IMR-90 (cell line): ENCODE measurements around the gene ZBTB4. TPM values are rescaled to one million over a fixed set of nuclear protein-coding genes. Genes with fewer than 3 reads are reported as not detected.

Experiments
- ATAC-seq: fragments of 200-7000 bp; cut with Tn5 transposase; 2 replicates; pipeline ENCODE4 v1.9.1; 2020; ENCODE audit warnings: low read depth, mild to moderate bottlenecking, moderate library complexity
- BruUV-seq: library from RNA; stranded (reverse); fragments of 400-500 nt; replicated peaks from 2 replicates; lab custom pipeline; 2021; lab: Mats Ljungman, UMichigan
- CTCF ChIA-PET: fragments of 300-600 bp; formaldehyde crosslinking; extraction: SDS; loops from one replicate; lab custom pipeline; 2021; ENCODE audit warnings: antibody characterized with exemption; lab: Yijun Ruan, JAX
- POLR2A ChIA-PET: fragments of 300-600 bp; sonication (Branson Sonifier 250); formaldehyde crosslinking; loops from one replicate; lab custom pipeline; 2022; ENCODE audit warnings: antibody characterized with exemption; ENCODE audit not compliant: unreplicated experiment; lab: Charles Lee
- DNase-seq: peaks from one replicate; pipeline ENCODE4 v3.0.0; 2013
- H2AFZ ChIP-seq: replicated peaks from 2 replicates; pipeline ENCODE3; 2013; ENCODE audit warnings: low read length, mild to moderate bottlenecking; ENCODE audit not compliant: poor library complexity
- H2AK5ac ChIP-seq: 2 replicates; pipeline ENCODE4 v1.6.1; 2013; ENCODE audit warnings: low read depth, low read length, inconsistent platforms
- H2AK9ac ChIP-seq: replicated peaks from 2 replicates; pipeline ENCODE3; 2013; ENCODE audit warnings: mild to moderate bottlenecking, low read depth, low read length, moderate library complexity; ENCODE audit not compliant: poor library complexity
- H2BK120ac ChIP-seq: 2 replicates; pipeline ENCODE4 v1.6.1; 2013; ENCODE audit warnings: low read depth, low read length, inconsistent platforms
- H2BK15ac ChIP-seq: 3 replicates; pipeline ENCODE4 v1.6.1; 2013; ENCODE audit warnings: low read depth, low read length, inconsistent platforms
- H2BK20ac ChIP-seq: 2 replicates; pipeline ENCODE4 v1.6.1; 2013; ENCODE audit warnings: low read depth, mild to moderate bottlenecking, inconsistent platforms, low read length, moderate library complexity
- H2BK5ac ChIP-seq: 2 replicates; pipeline ENCODE4 v1.6.1; 2013; ENCODE audit warnings: mild to moderate bottlenecking, low read depth, low read length, inconsistent platforms; ENCODE audit not compliant: poor library complexity, severe bottlenecking
- H3K14ac ChIP-seq: replicated peaks from 2 replicates; pipeline ENCODE4 v1.6.1; 2013; ENCODE audit warnings: low read depth, low read length, inconsistent platforms
- H3K18ac ChIP-seq: 2 replicates; pipeline ENCODE4 v1.6.1; 2013; ENCODE audit warnings: low read depth, low read length, control low read depth
- H3K23ac ChIP-seq: 2 replicates; pipeline ENCODE4 v1.6.1; 2013; ENCODE audit warnings: low read depth, low read length, inconsistent platforms
- H3K27ac ChIP-seq: 2 replicates; pipeline ENCODE4 v1.5.1; 2013; ENCODE audit warnings: mild to moderate bottlenecking, control low read depth, low read length; ENCODE audit not compliant: insufficient read depth
- H3K27me3 ChIP-seq: 2 replicates; pipeline ENCODE4 v1.6.1; 2013; ENCODE audit warnings: low read length; ENCODE audit not compliant: control insufficient read depth, insufficient read depth
- H3K36me3 ChIP-seq: 2 replicates; pipeline ENCODE4 v1.6.1; 2013; ENCODE audit warnings: low read length, mixed read lengths; ENCODE audit not compliant: control insufficient read depth, insufficient read depth
- H3K4ac ChIP-seq: 2 replicates; pipeline ENCODE4 v1.6.1; 2013; ENCODE audit warnings: low read depth, low read length, inconsistent platforms
- H3K4me1 ChIP-seq: 2 replicates; pipeline ENCODE4 v1.6.1; 2013; ENCODE audit warnings: low read length, mixed read lengths; ENCODE audit not compliant: control insufficient read depth, insufficient read depth
- H3K4me2 ChIP-seq: 2 replicates; pipeline ENCODE4 v1.6.1; 2013; ENCODE audit warnings: low read depth, mild to moderate bottlenecking, control low read depth, low read length, moderate library complexity
- H3K4me3 ChIP-seq: 2 replicates; pipeline ENCODE4 v1.5.1; 2013; ENCODE audit warnings: low read depth, mild to moderate bottlenecking, control low read depth, low read length, moderate library complexity; ENCODE audit not compliant: insufficient read depth
- H3K56ac ChIP-seq: 2 replicates; pipeline ENCODE4 v1.6.1; 2013; ENCODE audit warnings: low read length, inconsistent platforms; ENCODE audit not compliant: insufficient read depth; ENCODE audit errors: extremely low read depth
- H3K79me1 ChIP-seq, 2 experiments: 2 replicates each; pipeline ENCODE4 v1.6.1; 2013; ENCODE audit warnings: low read length in 2 of 2, inconsistent platforms in 1 of 2, low read depth in 1 of 2
- H3K9ac ChIP-seq: 2 replicates; pipeline ENCODE4 v1.6.1; 2013; ENCODE audit warnings: low read depth, low read length, control low read depth
- H3K9me1 ChIP-seq: 2 replicates; pipeline ENCODE4 v1.6.1; 2013; ENCODE audit warnings: low read length, inconsistent platforms; ENCODE audit not compliant: insufficient read depth
- H3K9me3 ChIP-seq: 2 replicates; pipeline ENCODE4 v1.6.1; 2013; ENCODE audit warnings: low read length; ENCODE audit not compliant: control insufficient read depth, insufficient read depth
- H4K20me1 ChIP-seq: 2 replicates; pipeline ENCODE4 v1.6.1; 2013; ENCODE audit warnings: low read length, inconsistent platforms; ENCODE audit not compliant: insufficient read depth
- H4K5ac ChIP-seq: 2 replicates; pipeline ENCODE4 v1.6.1; 2013; ENCODE audit warnings: mild to moderate bottlenecking, low read depth, low read length, control low read depth
- H4K8ac ChIP-seq, 2 experiments: 2 replicates each; pipeline ENCODE4 v1.6.1; 2013; ENCODE audit warnings: low read depth in 2 of 2, low read length in 2 of 2, control low read depth in 1 of 2, inconsistent platforms in 1 of 2
- H4K91ac ChIP-seq: 2 replicates; pipeline ENCODE4 v1.6.1; 2013; ENCODE audit warnings: low read depth, low read length, inconsistent platforms; ENCODE audit not compliant: insufficient read depth
- BHLHE40 ChIP-seq: fragments of 150-350 bp; IDR thresholded peaks from 2 replicates; pipeline ENCODE4 v1.6.1; 2016; ENCODE audit warnings: mild to moderate bottlenecking, low read depth, low read length
- CEBPB ChIP-seq: IDR thresholded peaks from 2 replicates; pipeline ENCODE4 v1.6.1; 2012; ENCODE audit warnings: low read depth, low read length, improper control_type of control experiment
- FOS ChIP-seq: fragments of 150-350 bp; IDR thresholded peaks from 2 replicates; pipeline ENCODE4 v1.6.1; 2016; ENCODE audit warnings: low read depth, low read length
- MAZ ChIP-seq: IDR thresholded peaks from 2 replicates; pipeline ENCODE4 v1.6.1; 2012; ENCODE audit warnings: low read depth, mild to moderate bottlenecking, low read length, improper control_type of control experiment, moderate library complexity, borderline replicate concordance
- MXI1 ChIP-seq: IDR thresholded peaks from 2 replicates; pipeline ENCODE4 v1.6.1; 2012; ENCODE audit warnings: low read depth, mild to moderate bottlenecking, low read length, moderate library complexity, borderline replicate concordance
- POLR2A ChIP-seq: IDR thresholded peaks from 2 replicates; pipeline ENCODE4 v1.6.1; 2012; ENCODE audit warnings: mild to moderate bottlenecking, low read depth, low read length
- SMC3 ChIP-seq: fragments of 150-350 bp; IDR thresholded peaks from 2 replicates; pipeline ENCODE4 v1.6.1; 2016; ENCODE audit warnings: low read depth, mild to moderate bottlenecking, antibody characterized with exemption, low read length, moderate library complexity
- WGBS, 2 experiments: methylation state at CpG; one replicate each; pipeline versions ENCODE4 v1.1.5 to v1.1.7; 2013; ENCODE audit warnings: missing lambda C conversion rate in 2 of 2; ENCODE audit not compliant: insufficient read length in 1 of 2; ENCODE audit errors: extremely low coverage in 2 of 2; 5-methylcytosine and 5-hydroxymethylcytosine counted together
- dilution Hi-C: fragments of 300-500 bp; cut with HindIII; formaldehyde crosslinking; loops from one replicate; pipeline ENCODE4 v1.14.3; 2018; ENCODE audit warnings: low sequenced_read_pairs; ENCODE audit not compliant: unreplicated experiment
- in situ Hi-C: fragments of 300-500 bp; cut with MboI; formaldehyde crosslinking; loops from 3 replicates; pipeline ENCODE4 v1.14.3; 2019; ENCODE audit warnings: low sequenced_read_pairs, inconsistent platforms, mixed read lengths
- intact Hi-C: fragments of 100-400 bp; cut with micrococcal nuclease; formaldehyde crosslinking; loops from 2 replicates; pipeline ENCODE4 v1.10.0; 2022
- polyA plus RNA-seq, 3 experiments: library from polyadenylated mRNA; depleted of rRNA; stranded (reverse); fragments of >200 nt; gene quantifications; 2 replicates each; pipeline ENCODE4 v1.2.3, GENCODE V29; 2012; ENCODE audit warnings: low replicate concordance in 1 of 3
- total RNA-seq: library from RNA; depleted of rRNA; stranded (reverse); fragments of >200 nt; gene quantifications from 2 replicates; pipeline ENCODE4 v1.2.3, GENCODE V29; 2012
- TF ChIP-seq, protein P1 (sequence below): fragments of 150-350 bp; IDR thresholded peaks from 2 replicates; pipeline ENCODE4 v1.6.1; 2016; ENCODE audit warnings: low read depth, mild to moderate bottlenecking, low read length, moderate library complexity, borderline replicate concordance
- TF ChIP-seq, protein P2 (sequence below): fragments of 150-350 bp; IDR thresholded peaks from 2 replicates; pipeline ENCODE4 v1.6.1; 2017; ENCODE audit warnings: mild to moderate bottlenecking, antibody characterized with exemption, low read length, low read depth

Gene ZBTB4
- total and polyA plus RNA-seq, 2 of the 4 experiments (the other 2 are of a cell fraction) = 6.3 to 20.3 TPM

DNA sequence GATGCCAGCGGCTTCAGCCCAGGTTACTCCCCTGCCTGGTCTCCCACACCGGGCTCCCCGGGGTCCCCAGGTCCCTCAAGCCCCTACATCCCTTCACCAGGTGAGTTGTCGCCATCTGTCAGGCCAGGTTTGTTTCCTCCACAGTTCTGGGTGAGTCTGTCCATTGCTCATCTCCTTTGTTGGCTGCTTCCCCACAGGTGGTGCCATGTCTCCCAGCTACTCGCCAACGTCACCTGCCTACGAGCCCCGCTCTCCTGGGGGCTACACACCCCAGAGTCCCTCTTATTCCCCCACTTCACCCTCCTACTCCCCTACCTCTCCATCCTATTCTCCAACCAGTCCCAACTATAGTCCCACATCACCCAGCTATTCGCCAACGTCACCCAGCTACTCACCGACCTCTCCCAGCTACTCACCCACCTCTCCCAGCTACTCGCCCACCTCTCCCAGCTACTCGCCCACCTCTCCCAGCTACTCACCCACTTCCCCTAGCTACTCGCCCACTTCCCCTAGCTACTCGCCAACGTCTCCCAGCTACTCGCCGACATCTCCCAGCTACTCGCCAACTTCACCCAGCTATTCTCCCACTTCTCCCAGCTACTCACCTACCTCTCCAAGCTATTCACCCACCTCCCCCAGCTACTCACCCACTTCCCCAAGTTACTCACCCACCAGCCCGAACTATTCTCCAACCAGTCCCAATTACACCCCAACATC is 33.6 kb upstream of the ZBTB4 start (continued):
- no peak for TF ChIP-seq MXI1

DNA sequence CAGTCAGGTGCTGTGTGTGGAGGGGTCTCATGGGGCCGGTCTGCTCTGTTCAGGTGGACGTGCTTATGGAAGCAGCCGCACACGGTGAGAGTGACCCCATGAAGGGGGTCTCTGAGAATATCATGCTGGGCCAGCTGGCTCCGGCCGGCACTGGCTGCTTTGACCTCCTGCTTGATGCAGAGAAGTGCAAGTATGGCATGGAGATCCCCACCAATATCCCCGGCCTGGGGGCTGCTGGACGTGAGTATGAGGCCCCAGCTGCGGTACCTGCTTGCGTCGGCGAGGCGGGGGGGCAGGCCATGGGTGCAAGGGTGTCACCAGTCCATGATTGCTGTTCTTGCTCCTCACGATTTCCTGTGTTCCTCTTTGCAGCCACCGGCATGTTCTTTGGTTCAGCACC is 32.7 kb upstream of the ZBTB4 start:
- no peak overlapping the region for H2BK15ac ChIP-seq
- no peak overlapping the region for H2BK20ac ChIP-seq
- no peak overlapping the region for H4K5ac ChIP-seq
- no peak overlapping the region for H2AFZ ChIP-seq
- H3K36me3 ChIP-seq = peaks cover 67% of the 10 kb centered on the region
- CTCF ChIA-PET = no interaction called here
- no peak overlapping the region for H3K27ac ChIP-seq
- no peak overlapping the region for H3K9ac ChIP-seq
- no peak overlapping the region for H4K91ac ChIP-seq
- in situ Hi-C loops (loop anchor here (5.0 kb wide), 1 partner anchor 40 kb away; no protein-coding TSS in a partner anchor), intact Hi-C loops (no loop called here), dilution Hi-C loops (no loop called here)
- no peak overlapping the region for H3K4me2 ChIP-seq
- H3K79me1 ChIP-seq = peaks cover 2 to 7% of the 10 kb centered on the region in 2 experiments; a peak in 1 of 4 replicates
- no peak overlapping the region for H3K56ac ChIP-seq
- H3K27me3 ChIP-seq = no peaks in the 10 kb centered on the region
- POLR2A ChIA-PET = no interaction called here
- H2BK5ac ChIP-seq = no peak overlapping the region
- no TSS peak for BruUV-seq
- no peak overlapping the region for H3K23ac ChIP-seq
- H2BK120ac ChIP-seq = no peak overlapping the region
- no peak overlapping the region for H2AK9ac ChIP-seq
- H3K4ac ChIP-seq = no peak overlapping the region
- H3K4me1 ChIP-seq = 0 out of 2 replicates have a peak, but pooled peaks cover 1% of the 10 kb centered on the region
- no peak for DNase-seq
- H4K20me1 ChIP-seq = peaks cover 3% of the 10 kb centered on the region; the same call in 1 of the 2 replicates
- ATAC-seq = no peak
- no peak overlapping the region for H3K18ac ChIP-seq
- no peaks in the 10 kb centered on the region for H3K9me1 ChIP-seq
- H2AK5ac ChIP-seq = no peak overlapping the region
- H3K9me3 ChIP-seq = no peaks in the 10 kb centered on the region
- no peak for TF ChIP-seq MAZ
- TF ChIP-seq FOS = no peak
- TF ChIP-seq, protein P1, sequence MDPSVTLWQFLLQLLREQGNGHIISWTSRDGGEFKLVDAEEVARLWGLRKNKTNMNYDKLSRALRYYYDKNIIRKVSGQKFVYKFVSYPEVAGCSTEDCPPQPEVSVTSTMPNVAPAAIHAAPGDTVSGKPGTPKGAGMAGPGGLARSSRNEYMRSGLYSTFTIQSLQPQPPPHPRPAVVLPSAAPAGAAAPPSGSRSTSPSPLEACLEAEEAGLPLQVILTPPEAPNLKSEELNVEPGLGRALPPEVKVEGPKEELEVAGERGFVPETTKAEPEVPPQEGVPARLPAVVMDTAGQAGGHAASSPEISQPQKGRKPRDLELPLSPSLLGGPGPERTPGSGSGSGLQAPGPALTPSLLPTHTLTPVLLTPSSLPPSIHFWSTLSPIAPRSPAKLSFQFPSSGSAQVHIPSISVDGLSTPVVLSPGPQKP = no peak
- no peak for TF ChIP-seq MXI1
- TF ChIP-seq, protein P2, sequence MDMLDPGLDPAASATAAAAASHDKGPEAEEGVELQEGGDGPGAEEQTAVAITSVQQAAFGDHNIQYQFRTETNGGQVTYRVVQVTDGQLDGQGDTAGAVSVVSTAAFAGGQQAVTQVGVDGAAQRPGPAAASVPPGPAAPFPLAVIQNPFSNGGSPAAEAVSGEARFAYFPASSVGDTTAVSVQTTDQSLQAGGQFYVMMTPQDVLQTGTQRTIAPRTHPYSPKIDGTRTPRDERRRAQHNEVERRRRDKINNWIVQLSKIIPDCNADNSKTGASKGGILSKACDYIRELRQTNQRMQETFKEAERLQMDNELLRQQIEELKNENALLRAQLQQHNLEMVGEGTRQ = no peak
- TF ChIP-seq CEBPB = no peak
- no peak for TF ChIP-seq BHLHE40
- no peak for TF ChIP-seq SMC3
- TF ChIP-seq POLR2A = no peak
- no peak overlapping the region for H4K8ac ChIP-seq
- WGBS, 2 experiments = 90% methylated on average over 9 of the region's 15 CpGs; no CpG with 5 or more reads in 1 of the 2 experiments
- H3K4me3 ChIP-seq = no peak overlapping the region
- H3K14ac ChIP-seq = no peak overlapping the region
